GM12892 (cell line): ENCODE data around the gene AGPAT4.
"Not testable (repeated sequence)": the region's sequence is repeated elsewhere in the genome, so short reads cannot be mapped to it uniquely, and the experiment has no call there.

Experiments
- POLR2A ChIP-seq: IDR thresholded peaks from 2 replicates; pipeline ENCODE4 v1.6.1; 2011; ENCODE audit warnings: low read depth, low read length, control low read depth
- POLR2AphosphoS5 ChIP-seq: IDR thresholded peaks from 2 replicates; pipeline ENCODE4 v1.6.1; 2011; ENCODE audit warnings: low read depth, low read length, control low read depth

DNA sequence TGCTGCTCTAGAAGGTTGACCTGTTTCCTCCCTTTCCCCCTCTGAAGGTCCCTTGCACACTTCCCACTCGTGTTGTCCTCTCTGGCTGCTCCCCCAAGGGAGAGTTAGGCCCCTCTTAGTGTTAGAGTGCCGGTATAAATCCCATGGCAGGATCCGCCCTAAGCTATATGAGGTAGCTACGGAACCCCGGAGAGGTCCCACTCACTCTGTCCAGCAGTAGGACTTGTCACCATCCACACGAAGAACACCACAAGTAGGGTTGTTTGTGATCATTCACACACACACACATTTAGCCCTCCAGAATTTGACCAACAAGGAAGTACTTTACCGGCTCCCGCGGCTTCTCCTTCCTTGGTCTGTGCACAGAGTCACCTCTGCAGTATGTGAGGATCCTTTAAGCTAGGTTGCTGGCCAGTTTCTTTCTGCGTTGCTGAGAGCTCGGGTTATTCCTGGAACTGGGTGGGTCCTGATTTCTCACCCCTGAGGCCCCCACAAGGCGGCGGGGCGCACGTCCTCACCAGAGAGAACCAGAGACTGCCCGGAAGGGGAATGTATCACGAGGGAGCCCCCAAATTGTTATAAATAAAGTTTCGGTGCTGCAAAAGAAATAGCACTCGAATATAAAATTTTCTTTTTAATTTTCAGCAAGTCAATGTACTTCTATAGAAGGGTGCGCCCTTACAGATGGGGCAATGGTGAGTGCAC lies 40.8 kb upstream of the AGPAT4 start:
- TF ChIP-seq POLR2A, POLR2AphosphoS5: not testable (repeated sequence)
